ENCODE data around the gene TET1. TPM values are rescaled to one million over a fixed set of nuclear protein-coding genes. Genes with fewer than 3 reads are reported as not detected.
"Not testable (repeated sequence)": the region's sequence is repeated elsewhere in the genome, so short reads cannot be mapped to it uniquely, and the experiment has no call there.

Gene TET1
- total RNA-seq, 1 donor from 2014 or later, result 1.2 TPM

DNA sequence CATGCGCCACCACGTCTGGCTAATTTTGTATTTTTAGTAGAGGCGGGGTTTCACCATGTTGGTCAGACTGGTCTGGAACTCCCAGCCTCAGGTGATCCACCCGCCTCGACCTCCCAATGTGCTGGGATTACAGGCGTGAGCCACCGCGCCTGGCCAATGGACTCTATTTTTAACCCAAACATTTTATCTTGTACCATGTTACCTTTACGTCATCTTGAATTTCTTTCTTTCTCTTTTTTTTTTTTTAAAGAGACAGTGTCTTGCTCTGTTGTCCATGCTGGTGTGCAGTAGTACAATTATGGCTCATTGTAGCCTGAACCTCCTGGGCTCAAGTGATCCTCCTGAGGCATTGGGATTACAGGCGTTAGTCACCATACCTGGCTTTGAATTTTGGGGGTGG is 57.6 kb downstream of the TET1 start:
- not testable (repeated sequence) for DNase-seq

DNA sequence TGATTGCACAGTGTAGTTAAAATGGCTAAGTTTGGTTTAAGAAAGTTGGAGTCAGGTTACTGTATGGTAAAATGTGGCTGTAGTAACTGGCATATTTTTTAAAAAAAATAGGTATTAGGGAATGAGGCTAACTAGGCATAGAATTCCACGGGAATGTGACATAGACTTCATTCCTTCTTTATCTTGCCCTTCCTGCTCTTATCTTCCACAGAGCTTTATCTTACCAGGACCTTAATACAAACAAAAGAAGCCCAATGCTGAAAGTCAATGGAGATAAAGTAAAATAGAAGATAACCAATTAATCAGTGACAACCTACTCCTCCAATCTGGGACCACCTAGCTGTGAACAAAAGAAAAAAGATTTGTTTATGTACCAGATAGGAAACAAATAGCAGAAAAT is 58.1 kb downstream of the TET1 start:
- DNase-seq, result no peak

DNA sequence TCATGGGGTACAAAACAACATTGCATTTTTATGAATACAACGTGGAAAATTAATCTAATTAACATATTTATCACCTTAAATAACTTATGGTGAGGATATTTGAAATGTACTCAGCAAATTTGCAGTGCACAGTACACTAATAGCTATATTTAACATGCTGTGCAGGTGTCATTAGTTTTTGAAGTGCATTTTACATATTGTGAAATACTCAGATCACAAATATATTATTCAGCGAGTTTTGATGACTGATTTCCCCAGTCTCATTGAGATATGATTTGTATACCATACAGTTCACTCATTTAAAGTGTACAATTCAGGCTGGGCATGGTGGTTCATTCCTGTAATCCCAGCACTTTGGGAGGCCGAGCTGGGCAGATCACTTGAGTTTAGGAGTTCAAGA is 59.5 kb downstream of the TET1 start:
- no peak for DNase-seq

DNA sequence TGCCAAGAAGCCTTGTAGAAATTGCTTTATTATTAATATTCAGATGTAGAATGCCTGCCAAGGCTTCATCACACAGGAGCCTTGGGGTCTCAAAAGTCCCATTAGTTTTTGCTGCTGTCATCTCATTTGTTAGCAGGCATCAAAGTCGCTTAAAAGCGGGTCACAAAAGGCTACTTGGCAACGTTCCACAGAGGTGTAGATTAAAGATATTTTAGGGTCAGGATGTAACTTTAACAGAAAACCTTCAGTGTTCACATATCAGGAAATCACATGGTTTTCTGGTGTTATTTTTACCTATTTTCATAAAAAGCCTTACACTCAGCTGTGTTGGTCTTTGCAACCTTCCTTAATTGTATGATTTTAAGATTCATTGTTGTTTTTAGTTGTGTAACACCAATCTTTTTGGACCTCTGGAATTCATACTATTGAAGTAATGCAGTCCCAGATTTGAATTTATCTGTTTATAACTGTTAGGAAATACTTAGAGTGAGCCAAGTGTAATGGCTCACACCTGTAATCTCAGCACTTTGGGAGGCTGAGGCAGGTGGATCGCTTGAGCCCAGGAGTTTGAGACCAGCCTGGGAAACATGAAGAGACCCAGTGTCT is 65.3 kb downstream of the TET1 start:
- no peak for DNase-seq

DNA sequence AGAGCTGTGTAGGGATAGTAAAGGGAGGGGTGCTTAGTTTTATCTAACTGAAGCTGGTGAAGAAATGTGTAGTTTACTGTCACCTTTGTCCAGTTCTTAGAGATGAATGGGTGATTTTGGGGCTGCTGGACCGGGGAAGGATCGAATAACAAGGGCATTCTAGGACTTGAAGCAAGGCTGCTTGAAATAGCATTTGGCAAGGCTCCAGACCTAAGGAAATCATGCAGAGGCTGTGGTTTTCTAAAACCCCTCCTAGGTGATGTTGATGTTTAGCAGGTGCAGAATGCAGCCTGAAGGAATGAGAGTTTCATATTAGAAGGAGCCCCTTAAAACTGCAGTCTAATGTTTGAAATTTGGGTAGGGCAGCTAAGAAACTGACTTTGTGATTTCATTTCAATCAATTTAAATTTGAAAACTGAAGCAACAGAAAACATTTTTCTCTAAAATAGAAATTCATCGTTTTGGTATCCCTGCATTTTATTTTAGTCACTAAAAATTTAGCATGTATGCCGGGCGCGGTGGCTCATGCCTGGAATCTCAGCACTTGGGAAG is 68.5 kb downstream of the TET1 start:
- no peak for DNase-seq

DNA sequence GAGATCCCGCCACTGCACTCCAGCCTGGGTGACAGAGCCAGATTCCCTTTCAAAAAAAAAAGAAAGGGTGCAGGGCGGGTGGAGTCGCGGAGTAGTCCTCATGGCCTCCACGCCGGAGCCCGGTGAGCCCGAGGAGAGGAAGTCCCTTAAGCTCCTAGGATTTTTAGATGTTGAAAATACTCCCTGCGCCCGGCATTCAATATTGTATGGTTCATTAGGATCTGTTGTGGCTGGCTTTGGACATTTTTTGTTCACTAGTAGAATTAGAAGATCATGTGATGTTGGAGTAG is 72.1 kb downstream of the TET1 start:
- not testable (repeated sequence) for DNase-seq

DNA sequence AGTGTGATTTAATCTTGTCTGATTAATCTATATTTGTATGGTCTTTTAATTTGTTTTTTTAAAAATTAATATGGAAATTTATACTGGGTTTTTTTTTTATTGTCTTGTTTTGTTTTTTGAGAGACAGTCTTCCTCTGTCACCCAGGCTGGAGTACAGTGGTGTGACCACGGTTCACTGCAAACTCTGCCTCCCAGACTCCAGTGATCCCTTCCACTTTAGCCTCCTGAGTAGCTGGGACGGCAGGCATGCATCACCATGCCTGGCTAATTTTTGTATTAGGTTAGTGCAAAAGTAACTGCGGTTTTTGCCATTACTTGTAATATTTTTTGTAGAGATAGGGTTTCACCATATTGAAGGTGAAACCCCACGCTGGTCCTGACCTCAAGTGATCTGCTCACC is 73.1 kb downstream of the TET1 start:
- no peak for DNase-seq

DNA sequence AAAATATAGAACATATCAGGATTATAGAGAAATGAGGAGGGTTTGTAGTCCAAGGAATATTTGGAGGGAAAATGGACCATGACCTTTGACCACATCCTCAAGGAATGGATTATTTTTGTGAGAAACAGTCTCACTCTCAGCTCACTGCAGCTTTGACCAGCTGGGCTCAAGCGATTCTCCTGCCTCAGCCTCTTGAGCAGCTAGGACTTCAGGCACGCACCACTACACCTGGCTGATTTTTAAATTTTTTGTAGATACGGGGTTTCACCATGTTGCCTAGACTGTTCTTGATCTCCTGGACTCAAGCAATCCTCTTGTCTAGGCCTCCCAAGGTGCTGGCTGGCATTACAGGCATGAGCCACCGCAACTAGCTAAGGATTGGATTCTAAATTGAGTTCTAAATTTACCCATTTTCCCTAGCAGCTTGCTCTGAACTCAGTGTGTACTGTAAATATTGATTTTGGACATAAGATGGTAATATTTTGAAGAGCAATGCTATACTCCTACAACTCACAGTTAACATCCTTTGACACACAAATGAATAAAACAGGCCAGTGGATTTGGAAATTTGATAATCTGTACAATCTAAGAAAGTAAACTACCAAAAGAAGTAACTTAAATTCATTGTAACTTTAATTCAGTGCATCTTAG is 73.8 kb downstream of the TET1 start:
- no peak for DNase-seq

DNA sequence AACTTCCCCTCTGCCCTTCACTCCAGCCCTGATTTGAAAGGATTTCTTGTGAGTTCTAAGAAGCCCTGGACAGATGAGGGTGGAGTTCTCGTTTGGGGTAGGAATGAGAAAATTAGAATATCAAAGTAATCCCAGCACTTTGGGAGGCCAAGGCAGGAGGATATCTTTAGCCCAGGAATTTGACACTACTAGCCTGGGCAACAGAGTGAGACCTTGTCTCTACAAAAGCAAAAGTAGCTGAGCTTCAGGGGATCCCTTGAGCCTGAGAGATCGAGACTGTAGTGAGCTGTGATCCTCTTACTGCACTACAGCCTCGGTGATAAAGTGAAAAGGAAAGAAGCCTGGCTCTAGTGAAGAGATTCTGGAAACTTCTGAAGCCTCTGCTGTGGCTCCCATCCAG is 76.2 kb downstream of the TET1 start:
- no peak for DNase-seq

DNA sequence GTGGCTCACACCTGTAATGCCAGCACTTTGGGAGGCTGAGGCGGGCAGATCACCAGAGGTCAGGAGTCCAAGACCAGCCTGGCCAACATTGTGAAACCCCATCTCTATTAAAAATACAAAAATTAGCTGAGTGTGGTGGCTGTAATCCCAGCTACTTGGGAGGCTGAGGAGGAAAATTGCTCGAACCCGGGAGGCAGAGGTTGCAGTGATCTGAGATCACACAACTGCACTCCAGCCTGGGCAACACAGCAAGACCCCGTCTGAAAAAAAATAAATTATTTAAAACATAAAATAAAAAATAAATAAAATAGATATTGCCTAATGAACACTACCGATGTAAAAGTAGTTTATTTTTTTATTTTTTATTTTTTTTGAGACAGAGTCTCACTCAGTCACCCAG is 83.4 kb downstream of the TET1 start:
- DNase-seq, result not testable (repeated sequence)

DNA sequence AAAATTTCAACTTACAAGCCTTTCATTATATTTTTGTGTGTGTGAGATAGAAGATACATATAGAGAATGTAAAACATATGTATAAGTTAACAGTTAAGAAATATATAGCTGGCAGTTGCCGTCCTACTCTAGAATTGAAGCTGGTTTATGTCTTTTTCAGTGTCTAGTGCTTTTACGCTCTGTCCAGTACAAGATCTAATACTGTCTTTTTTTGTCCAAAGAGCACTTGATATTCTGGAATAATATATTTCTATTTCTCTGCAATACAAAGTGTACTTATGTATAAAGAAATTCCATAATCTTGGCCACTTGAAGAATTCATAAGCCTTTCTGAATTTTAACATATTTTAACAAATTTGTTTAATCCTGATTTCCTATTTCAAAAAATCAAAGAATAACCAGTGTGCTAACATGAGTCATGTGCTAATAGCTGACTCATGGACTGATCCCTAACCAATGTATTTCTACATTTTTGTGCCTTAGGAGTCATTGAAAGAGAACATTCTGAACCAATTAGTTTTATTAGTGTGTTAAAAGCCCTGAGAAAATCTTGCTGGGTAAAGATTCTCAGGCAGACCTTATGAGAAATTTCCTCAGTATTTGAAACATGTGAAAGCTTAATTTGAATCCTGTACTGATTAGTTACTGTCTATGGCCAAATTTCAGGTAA is 87.7 kb downstream of the TET1 start:
- peak; percentile 20 for DNase-seq

DNA sequence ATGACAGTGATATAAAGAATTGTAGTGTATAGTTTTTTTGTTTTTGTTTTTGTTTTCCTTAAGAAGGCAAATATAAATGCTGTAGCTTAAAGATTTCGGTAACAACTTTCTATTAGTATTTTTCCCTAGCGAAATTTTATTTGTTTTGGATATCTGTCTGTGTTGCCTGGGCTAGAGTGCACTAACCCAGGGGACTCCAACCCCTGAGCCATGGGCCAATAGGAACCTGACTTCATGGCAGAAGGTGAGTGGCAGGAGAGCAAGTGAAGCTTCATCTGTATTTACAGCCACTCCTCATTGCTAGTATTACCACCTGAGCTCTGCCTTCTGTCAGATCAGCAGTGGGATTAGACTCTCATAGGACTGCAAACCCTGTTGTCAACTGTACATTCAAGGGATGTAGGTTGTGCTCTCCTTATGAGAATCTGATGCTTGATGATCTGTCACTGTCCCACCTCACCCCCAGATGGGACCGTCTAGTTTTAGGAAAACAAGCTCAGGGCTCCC is 95.5 kb downstream of the TET1 start:
- no peak for DNase-seq

DNA sequence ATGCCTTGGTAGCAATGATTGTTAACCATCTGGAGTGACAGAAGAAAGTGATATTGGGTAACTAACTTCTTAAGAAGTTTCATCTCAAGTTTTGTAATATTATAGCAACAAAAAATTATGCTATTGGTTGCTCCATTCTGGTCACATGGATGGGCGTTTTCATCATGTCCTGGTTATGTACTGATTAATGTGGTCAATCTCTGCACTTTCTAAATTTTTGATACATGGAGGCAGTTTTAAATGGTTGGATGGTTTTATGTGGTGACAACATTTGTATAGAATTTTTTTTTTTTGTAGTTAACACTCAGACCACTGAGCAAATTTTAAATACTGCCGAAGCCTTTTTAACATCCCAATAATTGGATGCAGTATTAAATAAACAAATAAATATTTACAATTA is 105.7 kb downstream of the TET1 start:
- DNase-seq, result no peak

DNA sequence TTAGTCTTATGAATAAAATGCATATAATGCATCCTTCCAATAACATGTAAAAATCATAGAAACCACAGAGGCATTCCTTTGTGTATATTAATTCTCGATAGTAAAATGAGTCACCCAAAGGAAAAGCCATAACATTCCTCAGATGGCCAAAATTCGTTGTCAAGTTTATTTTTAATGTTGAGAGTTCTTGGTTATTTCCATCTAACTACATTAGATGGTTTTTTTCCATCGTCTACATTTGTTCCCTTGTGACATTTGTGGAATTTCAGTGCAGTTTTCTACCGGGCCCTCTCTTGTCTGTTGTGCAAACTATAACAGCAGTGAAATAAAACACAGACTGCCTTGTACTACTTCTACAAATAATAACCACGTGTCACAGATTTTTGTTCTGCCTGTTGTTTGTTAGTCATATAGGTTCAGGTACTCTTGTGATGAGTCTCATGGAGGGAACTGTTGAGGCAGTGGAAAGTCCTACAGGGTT is 106.2 kb downstream of the TET1 start:
- peak; percentile 31 for DNase-seq

DNA sequence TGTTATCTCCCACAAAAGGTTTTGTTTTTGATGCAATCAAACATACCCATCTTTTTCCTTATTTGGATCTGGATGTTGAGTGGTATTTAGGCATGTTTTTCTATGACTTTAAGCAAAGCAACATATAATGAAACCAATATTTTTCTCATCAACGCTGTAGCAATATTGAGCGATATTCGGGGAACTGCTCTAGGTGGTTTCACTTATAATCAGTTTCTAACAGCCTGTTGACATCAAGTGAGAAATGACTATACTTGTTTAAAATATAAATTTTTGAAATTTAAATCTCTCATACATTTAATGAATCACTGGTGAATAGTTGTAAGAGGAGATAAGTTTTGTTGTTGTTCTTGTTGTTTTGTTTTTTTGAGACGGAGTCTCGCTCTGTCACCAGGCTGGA is 108.1 kb downstream of the TET1 start:
- DNase-seq, result no peak

DNA sequence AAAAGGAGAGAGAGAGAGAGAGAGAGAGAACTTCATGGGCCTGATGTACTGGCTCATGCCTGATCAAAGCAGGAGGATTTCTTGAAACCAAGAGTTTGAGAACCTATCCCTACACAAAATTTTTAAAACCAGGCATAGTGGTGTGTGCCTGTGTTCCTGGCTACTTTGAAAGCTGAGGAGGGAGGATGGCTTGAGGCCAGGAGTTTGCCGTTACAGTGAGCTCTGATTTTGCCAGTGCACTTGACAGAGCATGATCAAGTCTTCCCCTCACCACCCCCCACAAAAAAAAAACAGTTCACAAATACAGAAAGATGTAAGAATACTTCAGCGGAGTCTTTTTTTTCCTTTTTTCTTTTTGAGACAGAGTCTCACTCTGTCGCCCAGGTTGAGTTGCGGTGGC is 108.8 kb downstream of the TET1 start:
- DNase-seq, result no peak

DNA sequence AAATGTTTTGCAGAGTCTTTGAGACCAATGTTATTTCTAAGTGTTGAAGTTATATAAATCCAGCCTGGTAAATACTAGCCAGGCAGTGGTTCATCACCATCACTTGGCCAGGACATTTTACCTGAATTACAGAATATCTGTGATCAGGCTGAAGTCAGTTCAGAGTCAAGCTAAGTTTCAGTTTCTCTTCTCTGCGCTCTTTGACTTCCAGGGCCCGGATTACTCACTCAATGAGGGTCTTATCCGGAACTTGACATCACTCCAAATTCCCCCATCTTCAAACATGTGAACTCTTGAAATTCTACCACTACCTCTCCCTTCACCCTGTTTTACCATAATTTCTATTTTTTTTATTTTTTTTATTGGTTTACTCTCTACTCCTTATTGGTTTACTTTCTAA is 124.3 kb downstream of the TET1 start:
- no peak for DNase-seq

DNA sequence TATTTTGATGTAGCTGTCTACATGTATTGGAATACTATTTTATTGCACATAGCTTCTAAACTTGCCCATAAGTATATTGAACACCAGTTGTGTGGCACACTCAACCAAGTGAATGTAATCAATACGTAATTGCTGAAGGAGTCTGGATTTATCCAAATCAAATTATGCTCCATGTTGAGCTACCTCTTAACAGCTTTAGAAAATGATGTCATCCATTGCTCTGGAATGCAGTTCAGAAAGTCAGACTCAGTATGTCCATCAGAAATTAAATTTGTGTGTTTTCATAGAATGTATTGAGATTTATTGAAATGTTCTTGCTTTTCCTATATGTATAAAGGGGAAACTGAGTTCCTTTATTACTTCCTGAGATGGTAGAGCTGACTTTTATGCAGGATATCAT is 135.9 kb downstream of the TET1 start:
- no peak for DNase-seq

DNA sequence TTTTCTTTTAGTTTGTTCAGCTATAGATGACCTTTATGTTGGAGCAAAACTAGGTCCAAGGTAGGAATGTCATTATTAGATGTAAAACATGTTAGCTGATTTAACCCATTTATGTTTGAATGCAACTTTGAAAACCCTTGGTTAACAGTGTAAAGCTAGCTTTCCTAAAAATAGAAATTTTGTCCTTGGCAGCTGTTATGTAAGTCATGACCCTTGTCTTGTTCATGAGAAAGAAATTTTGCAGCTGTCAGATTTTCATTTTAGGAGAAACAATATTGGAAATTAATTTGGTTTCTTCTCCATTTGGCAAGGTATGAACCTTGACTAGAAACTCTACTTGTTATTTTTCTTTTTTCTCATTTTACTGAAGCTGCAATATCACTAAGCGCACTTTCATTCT is 137.0 kb downstream of the TET1 start:
- DNase-seq, result no peak

DNA sequence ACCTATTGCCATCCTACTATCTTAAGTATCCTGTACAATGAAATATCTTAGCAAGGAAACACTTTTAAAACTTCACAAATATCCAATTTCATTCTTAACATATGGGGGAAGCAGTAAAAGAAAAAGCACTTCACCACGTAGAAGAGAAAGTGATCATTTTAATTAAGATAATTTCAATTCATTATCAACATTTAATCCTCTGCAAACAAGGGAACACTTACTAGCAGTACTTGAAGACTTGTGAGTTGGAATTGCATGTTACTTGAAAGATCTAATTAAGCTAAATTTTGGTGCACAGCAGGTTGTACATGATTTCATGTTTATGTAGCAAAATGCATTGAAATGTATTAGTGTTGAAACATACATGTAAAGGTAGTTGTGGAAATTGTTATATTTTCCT is 140.1 kb downstream of the TET1 start:
- DNase-seq, result no peak

DNA sequence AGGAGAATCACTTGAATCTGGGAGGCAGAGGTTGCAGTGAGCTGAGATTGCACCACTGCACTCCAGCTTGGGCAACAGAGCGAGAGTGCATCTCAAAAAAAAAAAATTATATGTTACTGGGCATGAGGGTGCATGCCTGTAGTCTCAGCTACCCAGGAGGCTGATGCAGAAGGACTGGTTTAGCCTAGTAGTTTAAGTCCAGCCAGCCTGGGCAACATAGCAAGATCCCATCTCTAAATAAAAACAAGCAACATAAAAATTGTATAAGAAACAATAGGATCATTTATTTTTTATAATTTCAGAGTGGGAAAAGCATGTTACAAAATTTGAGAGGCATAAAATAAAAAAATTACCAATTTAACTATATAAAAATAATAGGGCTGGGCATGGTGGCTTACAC is 145.4 kb downstream of the TET1 start:
- no peak for DNase-seq

DNA sequence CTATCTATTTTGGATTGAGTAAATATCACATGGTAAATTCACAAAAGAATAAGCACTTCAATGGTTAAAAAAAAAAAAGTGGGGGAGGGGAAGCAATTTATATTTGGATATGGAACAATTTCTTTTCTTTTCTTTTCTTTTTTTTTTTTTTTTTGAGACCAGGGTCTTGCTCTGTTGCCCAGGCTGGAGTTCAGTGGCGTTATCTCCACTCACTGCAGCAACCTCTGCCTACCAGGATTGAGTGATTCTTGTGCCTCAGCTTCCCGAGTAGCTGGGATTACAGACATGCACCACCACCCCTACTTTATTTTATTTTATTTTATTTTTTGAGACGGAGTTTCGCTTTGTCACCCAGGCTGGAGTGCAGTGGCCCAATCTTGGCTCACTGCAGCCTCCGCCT is 148.8 kb downstream of the TET1 start:
- not testable (repeated sequence) for DNase-seq

DNA sequence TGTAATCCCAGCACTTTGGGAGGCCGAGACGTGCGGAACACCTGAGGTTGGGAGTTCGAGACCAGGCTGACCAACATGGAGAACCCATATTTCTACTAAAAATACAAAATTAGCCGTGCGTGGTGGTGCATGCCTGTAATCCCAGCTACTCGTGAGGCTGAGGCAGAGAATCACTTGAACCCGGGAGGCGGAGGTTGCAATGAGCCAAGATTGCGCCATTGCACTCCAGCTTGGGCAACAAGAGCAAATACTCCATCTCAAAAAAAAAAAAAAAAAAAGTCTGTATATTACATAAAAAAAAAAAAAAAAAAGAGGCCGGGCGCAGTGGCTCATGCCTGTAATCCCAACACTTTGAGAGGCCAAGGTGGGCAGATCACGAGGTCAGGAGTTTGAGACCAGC is 152.9 kb downstream of the TET1 start:
- not testable (repeated sequence) for DNase-seq

DNA sequence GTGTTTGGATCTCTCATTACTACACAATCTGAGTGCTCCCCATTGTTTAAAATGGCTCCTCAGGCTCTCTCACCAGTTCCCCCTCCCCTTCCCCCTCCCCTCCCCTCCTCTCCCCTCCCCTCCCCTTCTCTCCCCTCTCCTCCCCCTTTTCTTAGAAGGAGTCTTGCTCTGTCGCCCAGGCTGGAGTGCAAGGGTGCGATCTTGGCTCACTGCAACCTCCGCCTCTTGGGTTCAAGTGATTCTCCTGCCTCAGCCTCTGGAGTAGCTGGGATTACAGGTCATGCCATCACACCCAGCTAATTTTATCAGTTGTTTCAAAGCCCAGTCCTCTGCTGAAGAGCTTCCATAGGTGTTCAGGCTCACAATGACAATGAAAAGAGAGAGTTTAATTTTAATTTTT is 157.3 kb downstream of the TET1 start:
- DNase-seq, result no peak

All from dermis blood vessel endothelial cell (primary cell).